Esophagus muscularis mucosa (tissue), 4 donors: ENCODE results near the gene PIP5K1B. TPM values are rescaled to one million over a fixed set of nuclear protein-coding genes. Genes with fewer than 3 reads are reported as not detected.

Experiments
- DNase-seq: peaks from one replicate; pipeline ENCODE4 v3.0.0-alpha.2; 2017; ENCODE audit errors: extremely low spot score
- H3K27ac ChIP-seq, 4 donors: fragments of 200-600 bp; sonication (generic); replicated peaks in 1 of 4; 1 replicate in 3 of 4; 2 replicates in 1 of 4; pipeline ENCODE4 v1.5.1; 2016 to 2019; ENCODE audit warnings: mild to moderate bottlenecking in 1 of 4
- H3K27me3 ChIP-seq, 4 donors: fragments of 200-600 bp; sonication (generic); one replicate each; pipeline versions ENCODE4 v1.5.1 to v1.6.0; 2016 to 2019
- H3K36me3 ChIP-seq, 4 donors: fragments of 200-600 bp; sonication (generic); one replicate each; pipeline ENCODE4 v1.5.1; 2016 to 2019
- H3K4me1 ChIP-seq, 4 donors: fragments of 200-600 bp; sonication (generic); one replicate each; pipeline ENCODE4 v1.5.1; 2016 to 2019
- H3K4me3 ChIP-seq, 4 donors: fragments of 200-600 bp; sonication (generic); 1 replicate in 2 of 4; 2 replicates in 2 of 4; pipeline ENCODE4 v1.5.1; 2016 to 2019; ENCODE audit warnings: mild to moderate bottlenecking in 4 of 4, moderate library complexity in 1 of 4
- H3K9me3 ChIP-seq, 4 donors: fragments of 200-600 bp; sonication (generic); 1 replicate in 3 of 4; 2 replicates in 1 of 4; pipeline ENCODE4 v1.5.1; 2016 to 2019
- CTCF ChIP-seq, 3 experiments: fragments of 200-600 bp in 2 of 3; fragments of 450-650 bp in 1 of 3; sonication (generic) in 2 of 3; IDR thresholded peaks; one replicate each; pipeline ENCODE4 v1.5.1; 2017 to 2019; ENCODE audit warnings: antibody characterized with exemption in 3 of 3, mild to moderate bottlenecking in 2 of 3, moderate library complexity in 1 of 3
- EP300 ChIP-seq: sonication (generic); formaldehyde crosslinking; IDR thresholded peaks from one replicate; pipeline ENCODE4 v1.6.1; 2017; ENCODE audit warnings: antibody characterized with exemption
- POLR2A ChIP-seq: fragments of 450-650 bp; IDR thresholded peaks from one replicate; pipeline ENCODE4 v1.6.1; 2017; ENCODE audit warnings: antibody characterized with exemption, moderate library complexity, mild to moderate bottlenecking, low read depth
- POLR2AphosphoS5 ChIP-seq, 2 donors: sonication (generic); formaldehyde crosslinking; IDR thresholded peaks; one replicate each; pipeline ENCODE4 v1.6.1; 2017; ENCODE audit warnings: antibody characterized with exemption in 2 of 2
- WGBS: methylation state at CpG from one replicate; pipeline ENCODE4 v1.1.5; 2018; 5-methylcytosine and 5-hydroxymethylcytosine counted together
- intact Hi-C: fragments of 100-400 bp; cut with DNase I; formaldehyde crosslinking; loops from one replicate; pipeline ENCODE4 v1.15.1; 2023
- total RNA-seq, 4 donors: library from RNA; depleted of rRNA; stranded (reverse); fragments of >200 nt; gene quantifications; one replicate each; pipeline versions ENCODE4 v1.1.0 to v1.2.1, GENCODE V29; 2016

The PIP5K1B gene
- total RNA-seq, 4 donors from 2014 or later, result 0.42 to 1.7 (median 1.2) TPM

GRCh38 chr9:68949271-68950000 lies 244.4 kb downstream of the PIP5K1B start:
- intact Hi-C loops, result no loop called here

GRCh38 chr9:68950188-68950587 lies 245.1 kb downstream of the PIP5K1B start:
- Histone ChIP-seq H3K27me3 (no peaks in the 10 kb centered on the region), H3K36me3 (peaks cover 0 to 13% (median 0%) of the 10 kb centered on the region in 4 donors), H3K4me3 (no peak overlapping the region), H3K9me3 (no peaks in the 10 kb centered on the region), H3K27ac (no peak overlapping the region), H3K4me1 (no peaks in the 10 kb centered on the region)
- DNase-seq, result no peak
- 75% methylated on average over 4 of the region's 4 CpGs for WGBS
- intact Hi-C loops, result no loop called here
- TF ChIP-seq POLR2A (no peak), POLR2AphosphoS5 (IDR thresholded peaks at IDR 0.05) (no peak), EP300 (no peak), CTCF (IDR thresholded peaks at IDR 0.05) (no peak)

More at GRCh38 chr9:68949271-68950000, 244.4 kb downstream of the PIP5K1B start:
- WGBS, result 76% methylated on average over 13 of the region's 13 CpGs
- H3K4me1 ChIP-seq, result no peaks in the 10 kb centered on the region
- no peaks in the 10 kb centered on the region for H3K27me3 ChIP-seq
- no peaks in the 10 kb centered on the region for H3K9me3 ChIP-seq
- H3K27ac ChIP-seq, result no peak overlapping the region
- DNase-seq, result no peak
- no peak overlapping the region for H3K4me3 ChIP-seq
- TF ChIP-seq POLR2A (no peak), CTCF (IDR thresholded peaks at IDR 0.05) (peak in 1 of 3 experiments; percentile 11)
- H3K36me3 ChIP-seq, result peaks cover 0 to 6% (median 0%) of the 10 kb centered on the region in 4 donors

GRCh38 chr9:68950689-68951088 lies 245.6 kb downstream of the PIP5K1B start:
- Histone ChIP-seq H3K27me3 (no peaks in the 10 kb centered on the region), H3K9me3 (no peaks in the 10 kb centered on the region), H3K4me3 (no peak overlapping the region), H3K36me3 (peaks cover 0 to 13% (median 0%) of the 10 kb centered on the region in 4 donors), H3K4me1 (no peaks in the 10 kb centered on the region), H3K27ac (no peak overlapping the region)
- intact Hi-C loops, result no loop called here
- DNase-seq, result no peak
- TF ChIP-seq POLR2AphosphoS5 (IDR thresholded peaks at IDR 0.05) (no peak), POLR2A (no peak), CTCF (IDR thresholded peaks at IDR 0.05) (no peak), EP300 (no peak)
- WGBS, result 70% methylated on average over 2 of the region's 2 CpGs

GRCh38 chr9:68951879-68952659 lies 247.0 kb downstream of the PIP5K1B start:
- Histone ChIP-seq H3K4me1 (no peaks in the 10 kb centered on the region), H3K27ac (no peak overlapping the region), H3K4me3 (no peak overlapping the region), H3K9me3 (no peaks in the 10 kb centered on the region), H3K36me3 (peaks cover 0 to 21% (median 0%) of the 10 kb centered on the region in 4 donors), H3K27me3 (no peaks in the 10 kb centered on the region)
- no peak for DNase-seq
- TF ChIP-seq POLR2AphosphoS5 (IDR thresholded peaks at IDR 0.05) (no peak), POLR2A (no peak), CTCF (IDR thresholded peaks at IDR 0.05) (no peak), EP300 (no peak)
- WGBS, result 80% methylated on average over 8 of the region's 8 CpGs
- intact Hi-C loops, result no loop called here
